Vagina (tissue), 2 donors: ENCODE results near the gene ZNF641. TPM values are rescaled to one million over a fixed set of nuclear protein-coding genes. Genes with fewer than 3 reads are reported as not detected.

Experiments
- DNase-seq, 2 donors: peaks; one replicate each; pipeline ENCODE4 v3.0.0-alpha.2; 2017; ENCODE audit errors: extremely low spot score in 2 of 2
- H3K27ac ChIP-seq: fragments of 200-600 bp; sonication (generic); one replicate; pipeline ENCODE4 v1.5.1; 2019
- H3K27me3 ChIP-seq: fragments of 200-600 bp; sonication (generic); one replicate; pipeline ENCODE4 v1.5.1; 2019
- H3K36me3 ChIP-seq, 2 donors: fragments of 200-600 bp; sonication (generic); one replicate each; pipeline ENCODE4 v1.5.1; 2017 to 2019
- H3K4me1 ChIP-seq: fragments of 200-600 bp; sonication (generic); one replicate; pipeline ENCODE4 v1.5.1; 2019
- H3K4me3 ChIP-seq, 2 donors: fragments of 200-600 bp; sonication (generic); 1 replicate in 1 of 2; 2 replicates in 1 of 2; pipeline ENCODE4 v1.5.1; 2016 to 2019
- H3K9me3 ChIP-seq: fragments of 200-600 bp; sonication (generic); one replicate; pipeline ENCODE4 v1.5.1; 2019
- POLR2A ChIP-seq, 2 donors: fragments of 450-650 bp; IDR thresholded peaks; one replicate each; pipeline ENCODE4 v1.6.1; 2017; ENCODE audit warnings: antibody characterized with exemption in 2 of 2, mild to moderate bottlenecking in 2 of 2, moderate library complexity in 2 of 2
- POLR2AphosphoS5 ChIP-seq, 2 donors: sonication (generic); formaldehyde crosslinking; IDR thresholded peaks; one replicate each; pipeline ENCODE4 v1.9.0; 2017; ENCODE audit warnings: antibody characterized with exemption in 2 of 2, mild to moderate bottlenecking in 2 of 2, low read depth in 1 of 2; ENCODE audit not compliant: insufficient read depth in 1 of 2
- intact Hi-C: fragments of 100-400 bp; cut with DNase I; formaldehyde crosslinking; loops from one replicate; pipeline ENCODE4 v1.15.1; 2023
- total RNA-seq: library from RNA; depleted of rRNA; stranded (reverse); fragments of >200 nt; gene quantifications from one replicate; pipeline ENCODE4 v1.2.3, GENCODE V29; 2016
- TF ChIP-seq, protein P1 (sequence below), 3 experiments: fragments of 450-650 bp in 2 of 3; fragments of 200-600 bp in 1 of 3; sonication (generic) in 1 of 3; IDR thresholded peaks; one replicate each; pipeline ENCODE4 v1.5.1; 2017 to 2019; ENCODE audit warnings: antibody characterized with exemption in 3 of 3, mild to moderate bottlenecking in 2 of 3, moderate library complexity in 2 of 3

Gene ZNF641
- 15.5 TPM for total RNA-seq

DNA sequence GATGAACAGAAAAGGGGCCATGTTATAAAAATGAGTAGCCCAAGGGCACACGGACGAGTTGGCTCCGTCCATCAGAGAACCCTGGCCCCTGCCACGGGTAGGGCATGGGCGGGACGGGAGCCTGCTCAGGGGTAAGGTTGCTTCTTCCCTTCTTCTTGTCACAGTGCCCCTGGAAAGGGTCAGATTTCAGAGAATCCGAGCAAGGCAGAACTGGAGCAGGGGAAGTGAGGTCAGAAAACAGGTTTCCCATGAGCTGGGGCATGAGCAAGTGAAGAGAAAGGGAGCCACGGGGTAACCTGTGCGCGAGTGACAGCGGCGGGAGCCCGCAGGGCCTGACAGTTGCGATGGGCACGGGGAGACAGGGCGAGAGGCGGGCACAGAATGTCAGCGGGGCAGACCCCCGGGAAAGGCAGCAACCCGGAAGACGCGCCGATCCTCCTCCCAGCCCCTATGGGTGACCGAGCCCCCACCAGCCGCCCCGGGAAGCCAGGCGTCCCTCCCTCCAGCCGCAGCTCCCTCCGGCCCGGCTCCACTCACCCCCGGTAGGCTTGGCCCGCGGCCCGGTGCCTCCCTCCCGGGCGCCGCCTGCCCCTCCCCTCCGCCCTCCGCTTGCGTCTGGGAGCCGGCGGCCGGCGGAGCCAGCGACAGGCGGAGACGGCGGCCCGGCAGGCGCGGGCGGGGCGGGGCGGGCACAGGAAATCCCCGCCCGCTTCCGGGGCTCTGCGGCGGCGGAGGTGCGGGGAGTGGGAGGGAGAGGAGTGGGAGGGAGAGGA is at the start of gene ZNF641:
ZNF641 (minus strand) TSS at position 671 of the 773 bp plus-strand sequence. CDS start 2,829 bp downstream, outside the sequence.
- Histone ChIP-seq H3K4me1 (peaks cover 31% of the 10 kb centered on the region), H3K9me3 (no peaks in the 10 kb centered on the region), H3K27ac (peak within 1 kb of the TSS; percentile 92), H3K4me3 (peak within 1 kb of the TSS; percentile 70 to 73), H3K36me3 (peaks cover 0 to 25% of the 10 kb centered on the region in 2 donors), H3K27me3 (no peaks in the 10 kb centered on the region)
- no peak for DNase-seq
- intact Hi-C loops = no loop called here
- TF ChIP-seq POLR2A (IDR thresholded peaks at IDR 0.05) (peak in 1 of 2 donors; percentile 31), POLR2AphosphoS5 (IDR thresholded peaks at IDR 0.05; ENCODE audit: insufficient read depth in 1 of 2, low read depth in 1 of 2) (no peak)

DNA sequence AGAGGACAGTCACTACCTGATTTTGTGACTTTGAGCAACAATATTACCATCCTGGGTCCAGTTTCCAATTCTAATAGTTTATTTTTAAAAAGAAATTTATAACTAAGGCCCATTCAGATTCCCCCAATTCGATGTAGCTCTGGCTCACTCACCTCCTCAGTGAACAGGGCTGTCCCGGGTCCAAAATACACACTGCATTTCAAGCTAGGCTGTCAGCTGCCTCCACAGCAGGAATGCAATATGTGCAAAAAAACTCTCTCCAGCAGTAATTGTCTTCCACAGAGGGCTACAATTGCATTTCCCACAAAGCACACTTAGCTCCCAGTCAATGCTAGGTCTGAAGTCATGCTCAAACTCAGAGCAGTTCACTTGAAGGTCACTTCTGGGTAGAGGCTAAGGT is 39.3 kb upstream of the ZNF641 start:
- intact Hi-C loops = no loop called here
- no peaks in the 10 kb centered on the region for H3K27me3 ChIP-seq
- no peak overlapping the region for H3K27ac ChIP-seq
- H3K4me3 ChIP-seq = no peak overlapping the region
- peaks cover 22% of the 10 kb centered on the region for H3K4me1 ChIP-seq
- DNase-seq = no peak
- no peaks in the 10 kb centered on the region for H3K36me3 ChIP-seq
- H3K9me3 ChIP-seq = no peaks in the 10 kb centered on the region
- TF ChIP-seq, protein P1, sequence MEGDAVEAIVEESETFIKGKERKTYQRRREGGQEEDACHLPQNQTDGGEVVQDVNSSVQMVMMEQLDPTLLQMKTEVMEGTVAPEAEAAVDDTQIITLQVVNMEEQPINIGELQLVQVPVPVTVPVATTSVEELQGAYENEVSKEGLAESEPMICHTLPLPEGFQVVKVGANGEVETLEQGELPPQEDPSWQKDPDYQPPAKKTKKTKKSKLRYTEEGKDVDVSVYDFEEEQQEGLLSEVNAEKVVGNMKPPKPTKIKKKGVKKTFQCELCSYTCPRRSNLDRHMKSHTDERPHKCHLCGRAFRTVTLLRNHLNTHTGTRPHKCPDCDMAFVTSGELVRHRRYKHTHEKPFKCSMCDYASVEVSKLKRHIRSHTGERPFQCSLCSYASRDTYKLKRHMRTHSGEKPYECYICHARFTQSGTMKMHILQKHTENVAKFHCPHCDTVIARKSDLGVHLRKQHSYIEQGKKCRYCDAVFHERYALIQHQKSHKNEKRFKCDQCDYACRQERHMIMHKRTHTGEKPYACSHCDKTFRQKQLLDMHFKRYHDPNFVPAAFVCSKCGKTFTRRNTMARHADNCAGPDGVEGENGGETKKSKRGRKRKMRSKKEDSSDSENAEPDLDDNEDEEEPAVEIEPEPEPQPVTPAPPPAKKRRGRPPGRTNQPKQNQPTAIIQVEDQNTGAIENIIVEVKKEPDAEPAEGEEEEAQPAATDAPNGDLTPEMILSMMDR (IDR thresholded peaks at IDR 0.05) = no peak
- TF ChIP-seq POLR2AphosphoS5 (IDR thresholded peaks at IDR 0.05; ENCODE audit: insufficient read depth in 1 of 2, low read depth in 1 of 2) = no peak
- TF ChIP-seq POLR2A (IDR thresholded peaks at IDR 0.05) = no peak

DNA sequence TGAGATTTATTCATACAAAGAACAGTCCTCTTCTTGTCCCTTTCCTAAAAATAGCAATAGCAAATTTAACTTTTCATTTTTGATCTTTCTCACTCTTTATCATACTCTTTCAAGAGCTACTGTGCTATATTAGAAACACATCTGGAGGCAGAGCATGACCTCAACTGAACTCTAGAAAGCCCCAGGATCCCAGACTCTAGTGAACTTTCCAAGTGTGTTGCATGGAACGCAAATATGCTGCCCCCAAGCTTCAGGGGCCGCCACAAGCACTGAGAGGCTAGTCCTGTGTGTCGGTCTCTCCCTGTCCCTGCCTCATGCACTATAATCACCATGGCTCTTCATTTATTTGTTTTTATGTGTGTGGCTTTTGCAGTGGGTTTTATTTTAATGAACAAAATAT is 38.7 kb upstream of the ZNF641 start:
- H3K36me3 ChIP-seq = no peaks in the 10 kb centered on the region
- no peak overlapping the region for H3K27ac ChIP-seq
- H3K27me3 ChIP-seq = no peaks in the 10 kb centered on the region
- TF ChIP-seq POLR2AphosphoS5 (IDR thresholded peaks at IDR 0.05; ENCODE audit: insufficient read depth in 1 of 2, low read depth in 1 of 2) = no peak
- TF ChIP-seq, protein P1 (IDR thresholded peaks at IDR 0.05) = no peak
- no peak for DNase-seq
- H3K9me3 ChIP-seq = no peaks in the 10 kb centered on the region
- H3K4me1 ChIP-seq = peaks cover 22% of the 10 kb centered on the region
- intact Hi-C loops = no loop called here
- no peak overlapping the region for H3K4me3 ChIP-seq

DNA sequence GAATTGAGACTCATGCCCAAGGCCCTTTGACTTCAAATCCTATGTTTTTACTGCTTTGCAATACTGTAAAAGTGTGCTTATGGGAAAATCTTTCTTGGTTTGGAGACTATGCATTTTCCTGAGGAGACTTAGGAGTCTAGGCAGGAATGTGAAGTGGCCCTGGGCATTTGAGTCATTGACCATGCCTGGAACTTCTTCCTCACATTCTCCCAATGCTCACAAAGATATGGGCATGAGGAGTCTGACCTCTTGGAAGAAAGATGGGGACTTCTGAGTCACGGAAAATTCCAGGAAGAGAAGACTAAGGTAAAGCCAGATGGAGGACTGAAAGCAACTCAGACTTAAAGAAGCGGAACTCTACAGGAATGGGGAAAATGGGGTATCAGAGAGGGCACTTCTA is 38.2 kb upstream of the ZNF641 start:
- TF ChIP-seq, protein P1 (IDR thresholded peaks at IDR 0.05) = no peak
- TF ChIP-seq POLR2A (IDR thresholded peaks at IDR 0.05) = no peak
- TF ChIP-seq POLR2AphosphoS5 (IDR thresholded peaks at IDR 0.05; ENCODE audit: insufficient read depth in 1 of 2, low read depth in 1 of 2) = no peak
- H3K27ac ChIP-seq = no peak overlapping the region
- H3K36me3 ChIP-seq = no peaks in the 10 kb centered on the region
- H3K4me1 ChIP-seq = peaks cover 22% of the 10 kb centered on the region
- DNase-seq = no peak
- intact Hi-C loops = no loop called here
- H3K4me3 ChIP-seq = no peak overlapping the region
- no peaks in the 10 kb centered on the region for H3K9me3 ChIP-seq
- no peaks in the 10 kb centered on the region for H3K27me3 ChIP-seq

DNA sequence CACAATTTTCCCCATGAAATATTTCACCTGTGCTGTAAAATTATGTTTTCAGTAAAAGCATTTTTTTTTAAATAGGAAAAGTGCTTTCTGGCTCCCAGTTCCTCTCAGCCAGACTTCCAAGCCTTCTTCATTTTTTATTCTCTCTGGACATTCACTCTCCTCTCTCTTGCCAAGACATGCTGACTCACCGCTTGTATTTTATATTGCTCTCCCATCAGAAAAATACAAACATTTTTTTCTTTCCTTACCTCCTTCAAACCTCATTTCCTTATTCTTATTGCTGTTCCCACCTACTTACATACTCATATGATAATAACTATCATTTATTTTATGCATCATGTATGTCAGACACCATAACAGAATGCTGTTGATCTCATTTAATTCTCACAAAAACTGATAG is 37.7 kb upstream of the ZNF641 start:
- Histone ChIP-seq H3K4me3 (no peak overlapping the region), H3K9me3 (no peaks in the 10 kb centered on the region), H3K27ac (no peak overlapping the region), H3K4me1 (peaks cover 22% of the 10 kb centered on the region), H3K27me3 (no peaks in the 10 kb centered on the region), H3K36me3 (no peaks in the 10 kb centered on the region)
- intact Hi-C loops = no loop called here
- no peak for TF ChIP-seq POLR2A (IDR thresholded peaks at IDR 0.05)
- DNase-seq = no peak

DNA sequence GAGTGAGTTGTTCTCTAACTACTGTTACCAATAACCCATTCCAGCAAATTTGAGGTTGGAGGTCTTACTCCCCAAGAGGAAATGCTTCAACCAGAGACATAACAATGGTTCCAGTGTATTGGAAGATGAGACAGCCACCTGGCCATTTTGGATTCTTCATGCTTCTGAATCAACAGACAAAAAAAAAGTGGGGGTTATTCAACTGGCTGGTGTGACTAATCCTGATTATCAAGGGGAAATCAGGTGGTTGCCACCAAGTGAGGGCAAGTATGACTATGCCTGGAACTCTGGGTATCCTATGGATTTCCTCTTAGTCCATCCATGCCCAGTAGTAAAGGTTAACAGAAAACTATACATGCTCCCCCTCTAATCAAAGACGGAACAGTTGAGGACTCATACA is 29.9 kb upstream of the ZNF641 start:
- Histone ChIP-seq H3K4me1 (no peaks in the 10 kb centered on the region), H3K27ac (no peak overlapping the region), H3K36me3 (no peaks in the 10 kb centered on the region), H3K9me3 (no peaks in the 10 kb centered on the region), H3K27me3 (no peaks in the 10 kb centered on the region), H3K4me3 (no peak overlapping the region)
- DNase-seq = no peak
- no peak for TF ChIP-seq POLR2AphosphoS5 (IDR thresholded peaks at IDR 0.05; ENCODE audit: insufficient read depth in 1 of 2, low read depth in 1 of 2)
- TF ChIP-seq, protein P1 (IDR thresholded peaks at IDR 0.05) = no peak
- TF ChIP-seq POLR2A (IDR thresholded peaks at IDR 0.05) = no peak
- intact Hi-C loops = loop anchor here (5.0 kb wide), 1 partner anchor 562 kb away; no protein-coding TSS in a partner anchor
